IMR-90 (cell line): Measurements from ENCODE around the gene ARID5A. TPM values are rescaled to one million over a fixed set of nuclear protein-coding genes. Genes with fewer than 3 reads are reported as not detected.

Source experiments
- ATAC-seq: fragments of 200-7000 bp; cut with Tn5 transposase; 2 replicates; pipeline ENCODE4 v1.9.1; 2020; ENCODE audit warnings: low read depth, mild to moderate bottlenecking, moderate library complexity
- BruUV-seq: library from RNA; stranded (reverse); fragments of 400-500 nt; replicated peaks from 2 replicates; lab custom pipeline; 2021; lab: Mats Ljungman, UMichigan
- CTCF ChIA-PET: fragments of 300-600 bp; formaldehyde crosslinking; extraction: SDS; loops from one replicate; lab custom pipeline; 2021; ENCODE audit warnings: antibody characterized with exemption; lab: Yijun Ruan, JAX
- POLR2A ChIA-PET: fragments of 300-600 bp; sonication (Branson Sonifier 250); formaldehyde crosslinking; loops from one replicate; lab custom pipeline; 2022; ENCODE audit warnings: antibody characterized with exemption; ENCODE audit not compliant: unreplicated experiment; lab: Charles Lee
- DNase-seq: peaks from one replicate; pipeline ENCODE4 v3.0.0; 2013
- H2AFZ ChIP-seq: replicated peaks from 2 replicates; pipeline ENCODE3; 2013; ENCODE audit warnings: low read length, mild to moderate bottlenecking; ENCODE audit not compliant: poor library complexity
- H2AK5ac ChIP-seq: 2 replicates; pipeline ENCODE4 v1.6.1; 2013; ENCODE audit warnings: low read depth, low read length, inconsistent platforms
- H2AK9ac ChIP-seq: replicated peaks from 2 replicates; pipeline ENCODE3; 2013; ENCODE audit warnings: mild to moderate bottlenecking, low read depth, low read length, moderate library complexity; ENCODE audit not compliant: poor library complexity
- H2BK120ac ChIP-seq: 2 replicates; pipeline ENCODE4 v1.6.1; 2013; ENCODE audit warnings: low read depth, low read length, inconsistent platforms
- H2BK15ac ChIP-seq: 3 replicates; pipeline ENCODE4 v1.6.1; 2013; ENCODE audit warnings: low read depth, low read length, inconsistent platforms
- H2BK20ac ChIP-seq: 2 replicates; pipeline ENCODE4 v1.6.1; 2013; ENCODE audit warnings: low read depth, mild to moderate bottlenecking, inconsistent platforms, low read length, moderate library complexity
- H2BK5ac ChIP-seq: 2 replicates; pipeline ENCODE4 v1.6.1; 2013; ENCODE audit warnings: mild to moderate bottlenecking, low read depth, low read length, inconsistent platforms; ENCODE audit not compliant: poor library complexity, severe bottlenecking
- H3K14ac ChIP-seq: replicated peaks from 2 replicates; pipeline ENCODE4 v1.6.1; 2013; ENCODE audit warnings: low read depth, low read length, inconsistent platforms
- H3K18ac ChIP-seq: 2 replicates; pipeline ENCODE4 v1.6.1; 2013; ENCODE audit warnings: low read depth, low read length, control low read depth
- H3K23ac ChIP-seq: 2 replicates; pipeline ENCODE4 v1.6.1; 2013; ENCODE audit warnings: low read depth, low read length, inconsistent platforms
- H3K27ac ChIP-seq: 2 replicates; pipeline ENCODE4 v1.5.1; 2013; ENCODE audit warnings: mild to moderate bottlenecking, control low read depth, low read length; ENCODE audit not compliant: insufficient read depth
- H3K27me3 ChIP-seq: 2 replicates; pipeline ENCODE4 v1.6.1; 2013; ENCODE audit warnings: low read length; ENCODE audit not compliant: control insufficient read depth, insufficient read depth
- H3K36me3 ChIP-seq: 2 replicates; pipeline ENCODE4 v1.6.1; 2013; ENCODE audit warnings: low read length, mixed read lengths; ENCODE audit not compliant: control insufficient read depth, insufficient read depth
- H3K4ac ChIP-seq: 2 replicates; pipeline ENCODE4 v1.6.1; 2013; ENCODE audit warnings: low read depth, low read length, inconsistent platforms
- H3K4me1 ChIP-seq: 2 replicates; pipeline ENCODE4 v1.6.1; 2013; ENCODE audit warnings: low read length, mixed read lengths; ENCODE audit not compliant: control insufficient read depth, insufficient read depth
- H3K4me2 ChIP-seq: 2 replicates; pipeline ENCODE4 v1.6.1; 2013; ENCODE audit warnings: low read depth, mild to moderate bottlenecking, control low read depth, low read length, moderate library complexity
- H3K4me3 ChIP-seq: 2 replicates; pipeline ENCODE4 v1.5.1; 2013; ENCODE audit warnings: low read depth, mild to moderate bottlenecking, control low read depth, low read length, moderate library complexity; ENCODE audit not compliant: insufficient read depth
- H3K56ac ChIP-seq: 2 replicates; pipeline ENCODE4 v1.6.1; 2013; ENCODE audit warnings: low read length, inconsistent platforms; ENCODE audit not compliant: insufficient read depth; ENCODE audit errors: extremely low read depth
- H3K79me1 ChIP-seq, 2 experiments: 2 replicates each; pipeline ENCODE4 v1.6.1; 2013; ENCODE audit warnings: low read length in 2 of 2, inconsistent platforms in 1 of 2, low read depth in 1 of 2
- H3K9ac ChIP-seq: 2 replicates; pipeline ENCODE4 v1.6.1; 2013; ENCODE audit warnings: low read depth, low read length, control low read depth
- H3K9me1 ChIP-seq: 2 replicates; pipeline ENCODE4 v1.6.1; 2013; ENCODE audit warnings: low read length, inconsistent platforms; ENCODE audit not compliant: insufficient read depth
- H3K9me3 ChIP-seq: 2 replicates; pipeline ENCODE4 v1.6.1; 2013; ENCODE audit warnings: low read length; ENCODE audit not compliant: control insufficient read depth, insufficient read depth
- H4K20me1 ChIP-seq: 2 replicates; pipeline ENCODE4 v1.6.1; 2013; ENCODE audit warnings: low read length, inconsistent platforms; ENCODE audit not compliant: insufficient read depth
- H4K5ac ChIP-seq: 2 replicates; pipeline ENCODE4 v1.6.1; 2013; ENCODE audit warnings: mild to moderate bottlenecking, low read depth, low read length, control low read depth
- H4K8ac ChIP-seq, 2 experiments: 2 replicates each; pipeline ENCODE4 v1.6.1; 2013; ENCODE audit warnings: low read depth in 2 of 2, low read length in 2 of 2, control low read depth in 1 of 2, inconsistent platforms in 1 of 2
- H4K91ac ChIP-seq: 2 replicates; pipeline ENCODE4 v1.6.1; 2013; ENCODE audit warnings: low read depth, low read length, inconsistent platforms; ENCODE audit not compliant: insufficient read depth
- BHLHE40 ChIP-seq: fragments of 150-350 bp; IDR thresholded peaks from 2 replicates; pipeline ENCODE4 v1.6.1; 2016; ENCODE audit warnings: mild to moderate bottlenecking, low read depth, low read length
- CHD1 ChIP-seq: IDR thresholded peaks from 2 replicates; pipeline ENCODE4 v1.6.1; 2012; ENCODE audit warnings: low read depth, low read length, improper control_type of control experiment
- CTCF ChIP-seq: conservative IDR thresholded peaks from 2 replicates; pipeline ENCODE4 v1.5.1; 2012; ENCODE audit warnings: mild to moderate bottlenecking, low read depth, low read length, improper control_type of control experiment
- ELK1 ChIP-seq: fragments of 150-350 bp; IDR thresholded peaks from 2 replicates; pipeline ENCODE4 v1.6.1; 2016; ENCODE audit warnings: low read depth, mild to moderate bottlenecking, low read length, moderate library complexity, borderline replicate concordance
- FOS ChIP-seq: fragments of 150-350 bp; IDR thresholded peaks from 2 replicates; pipeline ENCODE4 v1.6.1; 2016; ENCODE audit warnings: low read depth, low read length
- MAZ ChIP-seq: IDR thresholded peaks from 2 replicates; pipeline ENCODE4 v1.6.1; 2012; ENCODE audit warnings: low read depth, mild to moderate bottlenecking, low read length, improper control_type of control experiment, moderate library complexity, borderline replicate concordance
- MXI1 ChIP-seq: IDR thresholded peaks from 2 replicates; pipeline ENCODE4 v1.6.1; 2012; ENCODE audit warnings: low read depth, mild to moderate bottlenecking, low read length, moderate library complexity, borderline replicate concordance
- NFE2L2 ChIP-seq: fragments of 150-350 bp; IDR thresholded peaks from 2 replicates; pipeline ENCODE4 v1.6.1; 2016; ENCODE audit warnings: low read depth, mild to moderate bottlenecking, low read length
- RAD21 ChIP-seq: IDR thresholded peaks from 2 replicates; pipeline ENCODE4 v1.6.1; 2012; ENCODE audit warnings: low read length, improper control_type of control experiment
- RCOR1 ChIP-seq: IDR thresholded peaks from 2 replicates; pipeline ENCODE4 v1.6.1; 2012; ENCODE audit warnings: mild to moderate bottlenecking, low read length, improper control_type of control experiment; ENCODE audit not compliant: insufficient replicate concordance
- RFX5 ChIP-seq: IDR thresholded peaks from 2 replicates; pipeline ENCODE4 v1.8.0; 2012; ENCODE audit warnings: low read depth, mild to moderate bottlenecking, low read length, moderate library complexity
- SMC3 ChIP-seq: fragments of 150-350 bp; IDR thresholded peaks from 2 replicates; pipeline ENCODE4 v1.6.1; 2016; ENCODE audit warnings: low read depth, mild to moderate bottlenecking, antibody characterized with exemption, low read length, moderate library complexity
- WGBS, 2 experiments: methylation state at CpG; one replicate each; pipeline versions ENCODE4 v1.1.5 to v1.1.7; 2013; ENCODE audit warnings: missing lambda C conversion rate in 2 of 2; ENCODE audit not compliant: insufficient read length in 1 of 2; ENCODE audit errors: extremely low coverage in 2 of 2; 5-methylcytosine and 5-hydroxymethylcytosine counted together
- dilution Hi-C: fragments of 300-500 bp; cut with HindIII; formaldehyde crosslinking; loops from one replicate; pipeline ENCODE4 v1.14.3; 2018; ENCODE audit warnings: low sequenced_read_pairs; ENCODE audit not compliant: unreplicated experiment
- in situ Hi-C: fragments of 300-500 bp; cut with MboI; formaldehyde crosslinking; loops from 3 replicates; pipeline ENCODE4 v1.14.3; 2019; ENCODE audit warnings: low sequenced_read_pairs, inconsistent platforms, mixed read lengths
- intact Hi-C: fragments of 100-400 bp; cut with micrococcal nuclease; formaldehyde crosslinking; loops from 2 replicates; pipeline ENCODE4 v1.10.0; 2022
- polyA plus RNA-seq, 3 experiments: library from polyadenylated mRNA; depleted of rRNA; stranded (reverse); fragments of >200 nt; gene quantifications; 2 replicates each; pipeline ENCODE4 v1.2.3, GENCODE V29; 2012; ENCODE audit warnings: low replicate concordance in 1 of 3
- total RNA-seq: library from RNA; depleted of rRNA; stranded (reverse); fragments of >200 nt; gene quantifications from 2 replicates; pipeline ENCODE4 v1.2.3, GENCODE V29; 2012

Gene ARID5A
- total and polyA plus RNA-seq, 2 of the 4 experiments (the other 2 are of a cell fraction), result 2.3 to 6.7 TPM

DNA sequence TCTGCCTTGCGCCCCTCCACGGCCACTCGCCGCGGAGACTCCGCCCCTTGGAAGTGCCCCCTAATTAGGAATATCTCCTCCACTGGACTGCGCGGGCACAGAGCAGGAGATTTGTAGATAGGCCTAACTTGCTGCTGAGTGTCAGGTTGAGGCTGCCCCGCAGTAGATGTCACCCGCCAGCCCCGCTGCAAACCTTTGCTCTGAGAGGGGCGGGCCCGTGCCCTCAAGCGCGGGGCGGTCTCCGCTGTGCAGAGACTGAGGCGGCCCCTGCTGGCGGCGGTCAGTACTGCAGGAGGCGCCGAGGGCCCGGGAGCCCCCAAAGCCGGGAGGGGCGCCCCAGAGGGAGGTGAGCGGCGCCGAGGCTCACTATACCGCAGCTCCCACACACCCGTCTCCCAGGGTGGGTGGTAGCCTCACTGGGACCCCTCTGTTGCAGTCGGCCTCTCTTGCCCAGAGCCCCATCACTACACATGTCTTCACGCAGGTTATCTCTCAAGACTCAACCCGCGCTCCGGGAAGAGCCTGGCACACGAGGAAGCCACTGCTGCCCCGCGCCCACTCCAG is 28.5 kb upstream of the ARID5A start:
- Histone ChIP-seq H4K5ac (no peak overlapping the region), H3K4me1 (peaks cover 5% of the 10 kb centered on the region), H3K18ac (no peak overlapping the region), H3K14ac (no peak overlapping the region), H3K27ac (no peak overlapping the region), H2AK9ac (peak overlapping the region; percentile 52), H3K4me2 (peak overlapping the region; percentile 82), H4K8ac (no peak overlapping the region), H4K20me1 (no peaks in the 10 kb centered on the region), H2BK5ac (no peak overlapping the region), H3K56ac (no peak overlapping the region), H2BK120ac (no peak overlapping the region), H3K79me1 (no peaks in the 10 kb centered on the region), H3K4ac (no peak overlapping the region), H2AK5ac (no peak overlapping the region), H2AFZ (peak overlapping the region; percentile 92), H3K4me3 (0 out of 2 replicates have a peak overlapping the region, but pooled peaks have one; percentile 12), H3K27me3 (peaks cover 26% of the 10 kb centered on the region), H2BK15ac (no peak overlapping the region), H4K91ac (no peak overlapping the region), H2BK20ac (no peak overlapping the region), H3K23ac (no peak overlapping the region), H3K9me1 (no peaks in the 10 kb centered on the region), H3K9me3 (no peaks in the 10 kb centered on the region), H3K9ac (no peak overlapping the region), H3K36me3 (no peaks in the 10 kb centered on the region)
- dilution Hi-C loops (no loop called here), in situ Hi-C loops (loop anchor here (5.0 to 25.0 kb wide), 2 partner anchors 101 to 496 kb away; no protein-coding TSS in a partner anchor), intact Hi-C loops (loop anchor here (2.0 kb wide), 2 partner anchors 241 to 369 kb away; partner anchors contain the start of genes ASTL and CIAO1)
- BruUV-seq, result no TSS peak
- ATAC-seq (peak; percentile 87), DNase-seq (peak; percentile 10)
- POLR2A ChIA-PET, result no interaction called here
- peak; percentile 75 for TF ChIP-seq CTCF
- no peak for TF ChIP-seq RCOR1
- TF ChIP-seq MXI1, result peak; percentile 52; the same call in 1 of the 2 replicates
- no peak for TF ChIP-seq CHD1
- TF ChIP-seq ELK1, result no peak
- no peak for TF ChIP-seq FOS
- TF ChIP-seq MAZ, result peak; percentile 61; the same call in 1 of the 2 replicates
- TF ChIP-seq BHLHE40, result no peak
- peak; percentile 55 for TF ChIP-seq SMC3
- TF ChIP-seq RAD21, result peak; percentile 65
- no peak for TF ChIP-seq NFE2L2
- TF ChIP-seq RFX5, result no peak
- 17% methylated on average over 8 of the region's 38 CpGs; no CpG with 5 or more reads in 1 of the 2 experiments for WGBS, 2 experiments
- CTCF ChIA-PET, result interaction anchor here (1.4 to 1.6 kb wide), 2 partner anchors 46 to 97 kb away, joined by 3 to 5 read pairs; no protein-coding TSS in a partner anchor
